ACHN (cell line): ENCODE results near the gene FBXW12.

Source experiments
- DNase-seq: peaks from one replicate; pipeline ENCODE4 v3.0.0-alpha.2; 2015
- in situ Hi-C: cut with HindIII; loops from 2 replicates; pipeline ENCODE4 v1.10.0; 2017; ENCODE audit warnings: low sequenced_read_pairs, low pct_ligation_motif_present, low pct_unique_long_range_greater_than_20kb

Gene FBXW12

DNA sequence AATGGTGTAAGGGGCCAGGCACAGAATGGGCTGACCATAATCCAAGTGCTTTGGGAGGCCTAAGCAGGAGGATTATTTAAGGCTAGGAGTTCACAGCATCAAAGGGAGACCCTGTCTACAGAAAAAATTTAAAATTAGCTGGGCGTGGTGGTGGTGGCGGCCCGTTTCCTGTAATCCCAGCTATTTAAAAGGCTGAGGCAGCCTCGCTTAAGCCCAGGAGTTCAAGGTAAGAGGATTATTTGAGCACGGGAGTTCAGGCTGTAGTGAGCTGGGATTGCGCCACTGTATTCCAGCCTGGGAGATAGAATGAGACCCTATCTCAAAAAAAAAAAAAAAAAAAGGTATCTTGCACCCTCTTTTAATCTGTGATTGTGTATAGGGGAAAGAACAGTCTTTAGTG, 69.9 kb downstream of the FBXW12 start:
- DNase-seq: no peak
- in situ Hi-C loops: no loop called here
